Panc1 (cell line): ENCODE results near the gene KANK2.

Source experiments
- POLR2AphosphoS5 ChIP-seq: IDR thresholded peaks from 2 replicates; pipeline ENCODE4 v1.6.1; 2012; ENCODE audit warnings: mild to moderate bottlenecking, low read depth, low read length, moderate library complexity
- SIN3A ChIP-seq: IDR thresholded peaks from 2 replicates; pipeline ENCODE4 v1.6.1; 2012; ENCODE audit warnings: low read depth, mild to moderate bottlenecking, low read length, moderate library complexity, borderline replicate concordance; ENCODE audit not compliant: insufficient read depth
- TF ChIP-seq, protein P1 (sequence below): fragments of 450-650 bp; IDR thresholded peaks from 2 replicates; pipeline ENCODE4 v1.5.1; 2017; ENCODE audit warnings: mild to moderate bottlenecking

DNA sequence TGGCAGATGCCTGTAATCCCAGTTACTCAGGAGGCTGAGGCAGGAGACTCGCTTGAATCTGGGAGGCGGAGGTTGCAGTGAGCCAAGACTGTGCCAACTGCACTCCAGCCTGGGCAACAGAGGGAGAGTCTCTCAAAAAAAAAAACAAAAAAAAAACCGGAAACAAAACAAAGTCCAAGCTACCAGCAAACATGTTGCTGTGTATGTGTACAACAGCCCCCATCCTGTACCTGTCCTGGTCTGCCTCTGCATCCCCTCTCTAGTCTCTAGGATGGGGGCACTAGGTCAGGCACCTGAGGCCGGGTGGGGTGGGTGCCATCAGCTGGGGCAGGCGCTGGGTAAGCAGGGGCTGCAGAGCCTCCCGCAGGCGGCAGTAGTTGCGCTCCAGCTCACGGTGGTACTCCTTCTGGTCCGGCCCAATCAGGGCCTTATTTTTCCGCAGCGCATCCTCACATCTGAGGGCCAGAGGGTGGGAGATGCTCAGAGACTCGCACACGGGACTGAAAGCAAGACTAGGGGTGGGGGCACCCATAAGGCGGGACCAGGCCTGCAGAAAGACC is 2.8 kb upstream of the KANK2 start:
- TF ChIP-seq, protein P1, sequence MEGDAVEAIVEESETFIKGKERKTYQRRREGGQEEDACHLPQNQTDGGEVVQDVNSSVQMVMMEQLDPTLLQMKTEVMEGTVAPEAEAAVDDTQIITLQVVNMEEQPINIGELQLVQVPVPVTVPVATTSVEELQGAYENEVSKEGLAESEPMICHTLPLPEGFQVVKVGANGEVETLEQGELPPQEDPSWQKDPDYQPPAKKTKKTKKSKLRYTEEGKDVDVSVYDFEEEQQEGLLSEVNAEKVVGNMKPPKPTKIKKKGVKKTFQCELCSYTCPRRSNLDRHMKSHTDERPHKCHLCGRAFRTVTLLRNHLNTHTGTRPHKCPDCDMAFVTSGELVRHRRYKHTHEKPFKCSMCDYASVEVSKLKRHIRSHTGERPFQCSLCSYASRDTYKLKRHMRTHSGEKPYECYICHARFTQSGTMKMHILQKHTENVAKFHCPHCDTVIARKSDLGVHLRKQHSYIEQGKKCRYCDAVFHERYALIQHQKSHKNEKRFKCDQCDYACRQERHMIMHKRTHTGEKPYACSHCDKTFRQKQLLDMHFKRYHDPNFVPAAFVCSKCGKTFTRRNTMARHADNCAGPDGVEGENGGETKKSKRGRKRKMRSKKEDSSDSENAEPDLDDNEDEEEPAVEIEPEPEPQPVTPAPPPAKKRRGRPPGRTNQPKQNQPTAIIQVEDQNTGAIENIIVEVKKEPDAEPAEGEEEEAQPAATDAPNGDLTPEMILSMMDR = no peak
- TF ChIP-seq SIN3A (no peak), POLR2AphosphoS5 (no peak)
